ENCODE measurements around the gene ABL1.

The ABL1 gene

GRCh38 chr9:130914417-130915095 lies 79.5 kb downstream of the ABL1 start:
- H3K4me3 Mint-ChIP-seq: no peak overlapping the region
- H3K27ac Mint-ChIP-seq: no peak overlapping the region
- no peaks in the 10 kb centered on the region for H3K9me3 Mint-ChIP-seq (ENCODE audit: low read depth)
- H3K4me1 Mint-ChIP-seq (ENCODE audit: low read depth): no peaks in the 10 kb centered on the region
- no peaks in the 10 kb centered on the region for H3K36me3 Mint-ChIP-seq
- no peaks in the 10 kb centered on the region for H3K27me3 Mint-ChIP-seq

DNA sequence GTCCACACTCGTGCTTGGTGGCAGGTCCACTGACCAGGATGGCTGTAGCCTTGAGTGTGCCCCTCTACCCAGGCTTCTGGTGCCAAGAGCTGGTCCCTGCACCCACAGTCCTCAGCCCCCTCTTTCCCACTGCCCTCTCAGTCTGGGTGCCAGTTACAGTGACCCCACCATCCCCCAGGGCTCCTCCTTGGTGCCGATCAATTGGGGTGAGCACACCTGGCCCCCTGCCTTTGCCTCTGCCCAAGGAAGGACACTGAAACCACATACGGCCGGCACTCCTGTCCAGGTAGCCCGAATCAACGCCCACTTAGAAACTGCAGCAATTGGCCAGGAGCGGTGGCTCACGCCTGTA lies 80.0 kb downstream of the ABL1 start:
- Mint-ChIP-seq H3K9me3 (ENCODE audit: low read depth) (no peaks in the 10 kb centered on the region), H3K4me3 (no peak overlapping the region), H3K27me3 (no peaks in the 10 kb centered on the region), H3K4me1 (ENCODE audit: low read depth) (no peaks in the 10 kb centered on the region), H3K27ac (no peak overlapping the region), H3K36me3 (no peaks in the 10 kb centered on the region)

- no peaks in the 10 kb centered on the region for H3K36me3 Mint-ChIP-seq
- H3K27ac Mint-ChIP-seq: no peak overlapping the region
- no peaks in the 10 kb centered on the region for H3K27me3 Mint-ChIP-seq
Measured at GRCh38 chr9:130917168-130917960, 82.3 kb downstream of the ABL1 start.

GRCh38 chr9:130918101-130918825 lies 83.2 kb downstream of the ABL1 start:
- Mint-ChIP-seq H3K4me1 (ENCODE audit: low read depth) (no peaks in the 10 kb centered on the region), H3K9me3 (ENCODE audit: low read depth) (no peaks in the 10 kb centered on the region), H3K27ac (no peak overlapping the region), H3K27me3 (no peaks in the 10 kb centered on the region), H3K4me3 (no peak overlapping the region), H3K36me3 (no peaks in the 10 kb centered on the region)

More at GRCh38 chr9:130917168-130917960, 82.3 kb downstream of the ABL1 start:
- no peak overlapping the region for H3K4me3 Mint-ChIP-seq
- H3K4me1 Mint-ChIP-seq (ENCODE audit: low read depth): no peaks in the 10 kb centered on the region
- H3K9me3 Mint-ChIP-seq (ENCODE audit: low read depth): no peaks in the 10 kb centered on the region

- Mint-ChIP-seq H3K27ac (no peak overlapping the region), H3K27me3 (no peaks in the 10 kb centered on the region), H3K36me3 (no peaks in the 10 kb centered on the region), H3K9me3 (ENCODE audit: low read depth) (no peaks in the 10 kb centered on the region), H3K4me3 (no peak overlapping the region), H3K4me1 (ENCODE audit: low read depth) (no peaks in the 10 kb centered on the region)
Measured at GRCh38 chr9:130918826-130919558, 83.9 kb downstream of the ABL1 start.

DNA sequence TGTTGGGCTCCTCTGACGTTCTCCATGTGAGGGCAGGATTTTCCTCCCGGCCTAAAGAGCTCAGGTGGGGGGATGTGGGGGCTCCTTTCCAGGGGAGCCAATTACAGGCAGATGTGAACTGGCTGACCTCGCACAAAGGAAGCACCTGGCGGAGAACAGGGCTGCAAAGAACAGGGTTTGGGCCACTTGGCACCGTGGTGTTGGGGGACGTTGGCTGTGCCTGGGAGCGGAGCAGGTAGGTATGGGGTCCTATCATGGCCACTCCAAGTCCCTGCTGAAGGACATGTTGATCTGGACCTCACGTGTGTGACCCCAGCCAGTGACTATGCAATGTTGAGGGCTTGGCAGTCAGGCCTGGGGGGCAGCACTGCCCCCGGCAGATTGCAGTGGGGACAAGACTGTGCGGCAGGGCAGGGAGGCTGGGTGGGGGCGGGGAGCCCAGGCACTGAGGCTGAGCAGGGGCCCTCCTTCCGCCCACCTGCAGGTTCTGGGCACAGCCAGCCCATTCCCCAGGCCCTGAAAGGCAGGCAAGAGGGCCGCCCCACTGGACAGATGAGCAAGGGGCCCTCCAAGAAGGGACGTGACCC lies 84.6 kb downstream of the ABL1 start:
- no peak overlapping the region for H3K27ac Mint-ChIP-seq

GRCh38 chr9:130920233-130920632 lies 85.2 kb downstream of the ABL1 start:
- Mint-ChIP-seq H3K4me1 (ENCODE audit: low read depth) (no peaks in the 10 kb centered on the region), H3K27ac (no peak overlapping the region)

More for the DNA sequence above, 84.6 kb downstream of the ABL1 start:
- Mint-ChIP-seq H3K4me3 (no peak overlapping the region), H3K36me3 (no peaks in the 10 kb centered on the region), H3K27me3 (no peaks in the 10 kb centered on the region), H3K9me3 (ENCODE audit: low read depth) (no peaks in the 10 kb centered on the region), H3K4me1 (ENCODE audit: low read depth) (no peaks in the 10 kb centered on the region)

GRCh38 chr9:130920762-130921299 lies 85.8 kb downstream of the ABL1 start:
- Mint-ChIP-seq H3K27ac (no peak overlapping the region), H3K9me3 (ENCODE audit: low read depth) (no peaks in the 10 kb centered on the region), H3K27me3 (no peaks in the 10 kb centered on the region), H3K36me3 (no peaks in the 10 kb centered on the region), H3K4me1 (ENCODE audit: low read depth) (no peaks in the 10 kb centered on the region), H3K4me3 (no peak overlapping the region)

More at GRCh38 chr9:130920233-130920632, 85.2 kb downstream of the ABL1 start:
- Mint-ChIP-seq H3K9me3 (ENCODE audit: low read depth) (no peaks in the 10 kb centered on the region), H3K36me3 (no peaks in the 10 kb centered on the region), H3K27me3 (no peaks in the 10 kb centered on the region), H3K4me3 (no peak overlapping the region)

DNA sequence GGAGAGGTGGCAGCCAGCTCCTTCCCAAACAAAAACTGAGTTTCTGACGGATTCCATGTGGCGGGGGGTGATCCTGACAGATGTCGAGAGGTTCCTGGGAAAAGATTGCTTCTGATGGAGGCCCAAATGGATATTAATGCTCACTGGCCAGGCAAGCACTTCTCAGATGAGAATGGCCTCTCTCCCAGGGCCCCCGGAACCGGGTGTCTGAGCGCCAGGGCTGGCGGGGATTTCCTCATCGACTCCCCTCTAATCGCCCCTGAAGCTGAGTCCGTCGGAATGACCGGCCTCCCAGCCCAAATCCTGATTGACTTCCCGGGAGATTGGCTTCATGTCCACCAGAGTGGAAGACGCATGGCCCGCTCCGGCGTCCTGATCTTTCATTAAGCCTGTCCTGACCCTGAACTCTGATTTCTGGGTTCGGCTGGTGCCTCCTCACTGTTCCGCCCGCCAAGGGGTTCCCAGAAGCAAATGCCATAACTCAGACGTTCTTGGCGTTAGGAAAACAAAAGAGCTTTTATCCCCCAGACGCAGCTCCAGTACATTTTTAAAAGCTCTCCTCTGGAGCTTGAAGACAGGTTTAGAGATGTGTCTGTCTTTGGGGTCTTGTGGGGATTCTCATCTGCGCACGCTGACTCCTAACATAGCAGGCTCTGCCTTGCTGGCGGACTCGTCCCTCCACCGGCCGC lies 86.4 kb downstream of the ABL1 start:
- Mint-ChIP-seq H3K36me3 (no peaks in the 10 kb centered on the region), H3K4me3 (no peak overlapping the region), H3K9me3 (ENCODE audit: low read depth) (no peaks in the 10 kb centered on the region), H3K27me3 (no peaks in the 10 kb centered on the region), H3K4me1 (ENCODE audit: low read depth) (no peaks in the 10 kb centered on the region), H3K27ac (no peak overlapping the region)

- Mint-ChIP-seq H3K4me1 (ENCODE audit: low read depth) (no peaks in the 10 kb centered on the region), H3K9me3 (ENCODE audit: low read depth) (no peaks in the 10 kb centered on the region), H3K4me3 (no peak overlapping the region), H3K36me3 (no peaks in the 10 kb centered on the region), H3K27me3 (no peaks in the 10 kb centered on the region), H3K27ac (no peak overlapping the region)
Measured at GRCh38 chr9:130921989-130922892, 87.2 kb downstream of the ABL1 start.

GRCh38 chr9:130922893-130923610 lies 88.0 kb downstream of the ABL1 start:
- Mint-ChIP-seq H3K27me3 (no peaks in the 10 kb centered on the region), H3K36me3 (no peaks in the 10 kb centered on the region), H3K9me3 (ENCODE audit: low read depth) (no peaks in the 10 kb centered on the region), H3K4me3 (no peak overlapping the region), H3K27ac (no peak overlapping the region), H3K4me1 (ENCODE audit: low read depth) (no peaks in the 10 kb centered on the region)

DNA sequence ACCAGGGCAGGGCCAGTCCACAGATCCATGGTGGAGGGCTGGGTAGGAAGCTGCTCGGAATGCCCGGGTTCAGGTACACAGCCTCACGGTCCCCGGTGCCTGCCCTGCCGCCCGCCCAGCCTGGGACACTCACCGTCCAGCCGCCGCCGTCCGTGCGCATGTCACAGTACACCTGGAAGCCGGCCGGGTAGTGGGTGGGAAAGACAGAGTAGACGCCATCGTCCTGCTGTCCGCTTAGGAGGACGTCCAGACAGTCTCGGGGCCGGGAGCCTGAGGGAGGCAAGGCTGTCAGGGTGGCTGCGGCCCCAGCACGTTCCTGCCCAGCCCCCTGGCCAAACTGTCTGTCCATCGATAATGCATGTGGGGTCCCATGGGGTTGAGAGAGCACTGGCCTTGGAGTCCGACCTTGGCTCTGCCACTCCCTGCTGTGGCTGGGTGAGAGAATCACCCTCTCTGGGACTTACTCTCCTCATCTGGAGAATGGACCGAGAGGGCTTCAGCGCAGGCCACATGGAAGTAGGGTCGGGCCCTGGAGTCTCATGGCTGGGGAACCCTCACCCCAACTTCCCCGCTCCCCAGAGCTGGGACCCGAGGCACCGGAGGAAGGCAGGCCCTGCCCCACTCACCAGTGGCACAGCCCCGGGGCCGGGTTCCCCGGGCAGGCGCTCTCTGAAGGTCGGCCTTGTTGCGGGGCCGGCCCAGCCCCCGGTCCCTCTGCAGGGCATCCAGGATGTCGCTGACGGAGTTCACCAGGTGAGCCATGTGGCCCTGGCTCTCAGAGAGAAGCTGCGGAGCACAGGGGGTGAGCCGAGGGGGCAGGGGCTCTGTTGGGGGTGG lies 88.8 kb downstream of the ABL1 start:
- H3K27ac Mint-ChIP-seq: no peak overlapping the region
- no peaks in the 10 kb centered on the region for H3K27me3 Mint-ChIP-seq
- H3K36me3 Mint-ChIP-seq: no peaks in the 10 kb centered on the region
- H3K9me3 Mint-ChIP-seq (ENCODE audit: low read depth): no peaks in the 10 kb centered on the region
- no peak overlapping the region for H3K4me3 Mint-ChIP-seq
- H3K4me1 Mint-ChIP-seq (ENCODE audit: low read depth): no peaks in the 10 kb centered on the region
